Vagina (tissue), 2 donors: ENCODE results near the gene DCST1. TPM values are rescaled to one million over a fixed set of nuclear protein-coding genes. Genes with fewer than 3 reads are reported as not detected.

Experiments
- DNase-seq, 2 donors: peaks; one replicate each; pipeline ENCODE4 v3.0.0-alpha.2; 2017; ENCODE audit errors: extremely low spot score in 2 of 2
- H3K27ac ChIP-seq: fragments of 200-600 bp; sonication (generic); one replicate; pipeline ENCODE4 v1.5.1; 2019
- H3K27me3 ChIP-seq: fragments of 200-600 bp; sonication (generic); one replicate; pipeline ENCODE4 v1.5.1; 2019
- H3K36me3 ChIP-seq, 2 donors: fragments of 200-600 bp; sonication (generic); one replicate each; pipeline ENCODE4 v1.5.1; 2017 to 2019
- H3K4me1 ChIP-seq: fragments of 200-600 bp; sonication (generic); one replicate; pipeline ENCODE4 v1.5.1; 2019
- H3K4me3 ChIP-seq, 2 donors: fragments of 200-600 bp; sonication (generic); 1 replicate in 1 of 2; 2 replicates in 1 of 2; pipeline ENCODE4 v1.5.1; 2016 to 2019
- H3K9me3 ChIP-seq: fragments of 200-600 bp; sonication (generic); one replicate; pipeline ENCODE4 v1.5.1; 2019
- CTCF ChIP-seq, 3 experiments: fragments of 450-650 bp in 2 of 3; fragments of 200-600 bp in 1 of 3; sonication (generic) in 1 of 3; IDR thresholded peaks; one replicate each; pipeline ENCODE4 v1.5.1; 2017 to 2019; ENCODE audit warnings: antibody characterized with exemption in 3 of 3, mild to moderate bottlenecking in 2 of 3, moderate library complexity in 2 of 3
- POLR2A ChIP-seq, 2 donors: fragments of 450-650 bp; IDR thresholded peaks; one replicate each; pipeline ENCODE4 v1.6.1; 2017; ENCODE audit warnings: antibody characterized with exemption in 2 of 2, mild to moderate bottlenecking in 2 of 2, moderate library complexity in 2 of 2
- POLR2AphosphoS5 ChIP-seq, 2 donors: sonication (generic); formaldehyde crosslinking; IDR thresholded peaks; one replicate each; pipeline ENCODE4 v1.9.0; 2017; ENCODE audit warnings: antibody characterized with exemption in 2 of 2, mild to moderate bottlenecking in 2 of 2, low read depth in 1 of 2; ENCODE audit not compliant: insufficient read depth in 1 of 2
- intact Hi-C: fragments of 100-400 bp; cut with DNase I; formaldehyde crosslinking; loops from one replicate; pipeline ENCODE4 v1.15.1; 2023
- total RNA-seq: library from RNA; depleted of rRNA; stranded (reverse); fragments of >200 nt; gene quantifications from one replicate; pipeline ENCODE4 v1.2.3, GENCODE V29; 2016

The DCST1 gene
- total RNA-seq, 1 donor from 2014 or later: not detected

- no peak for DNase-seq
- Histone ChIP-seq H3K4me1 (peaks cover 25% of the 10 kb centered on the region), H3K4me3 (no peak overlapping the region), H3K27ac (no peak overlapping the region), H3K9me3 (no peaks in the 10 kb centered on the region), H3K27me3 (no peaks in the 10 kb centered on the region), H3K36me3 (no peaks in the 10 kb centered on the region)
- TF ChIP-seq POLR2A (IDR thresholded peaks at IDR 0.05) (no peak), CTCF (IDR thresholded peaks at IDR 0.05) (no peak), POLR2AphosphoS5 (IDR thresholded peaks at IDR 0.05; ENCODE audit: insufficient read depth in 1 of 2, low read depth in 1 of 2) (no peak)
- intact Hi-C loops: no loop called here
These were observed 11.3 kb upstream of the DCST1 start for GRCh38 chr1:155022136-155022926.

GRCh38 chr1:155022927-155023236, 10.7 kb upstream of the DCST1 start:
- no peak overlapping the region for H3K4me3 ChIP-seq
- DNase-seq: no peak
- H3K27ac ChIP-seq: no peak overlapping the region
- no peak for TF ChIP-seq POLR2AphosphoS5 (IDR thresholded peaks at IDR 0.05; ENCODE audit: insufficient read depth in 1 of 2, low read depth in 1 of 2)
- TF ChIP-seq CTCF (IDR thresholded peaks at IDR 0.05): no peak
- TF ChIP-seq POLR2A (IDR thresholded peaks at IDR 0.05): no peak
- H3K9me3 ChIP-seq: no peaks in the 10 kb centered on the region
- no peaks in the 10 kb centered on the region for H3K36me3 ChIP-seq
- no peaks in the 10 kb centered on the region for H3K27me3 ChIP-seq
- H3K4me1 ChIP-seq: peaks cover 21% of the 10 kb centered on the region
- intact Hi-C loops: no loop called here

GRCh38 chr1:155023627-155024026, 10.0 kb upstream of the DCST1 start:
- intact Hi-C loops: no loop called here
- Histone ChIP-seq H3K27me3 (no peaks in the 10 kb centered on the region), H3K36me3 (no peaks in the 10 kb centered on the region), H3K9me3 (no peaks in the 10 kb centered on the region), H3K4me3 (no peak overlapping the region), H3K27ac (no peak overlapping the region), H3K4me1 (peaks cover 14% of the 10 kb centered on the region)
- DNase-seq: no peak
- TF ChIP-seq CTCF (IDR thresholded peaks at IDR 0.05): no peak
- no peak for TF ChIP-seq POLR2AphosphoS5 (IDR thresholded peaks at IDR 0.05; ENCODE audit: insufficient read depth in 1 of 2, low read depth in 1 of 2)
- no peak for TF ChIP-seq POLR2A (IDR thresholded peaks at IDR 0.05)

GRCh38 chr1:155024315-155024714, 9.3 kb upstream of the DCST1 start:
- Histone ChIP-seq H3K4me3 (no peak overlapping the region), H3K27me3 (no peaks in the 10 kb centered on the region), H3K27ac (no peak overlapping the region), H3K36me3 (no peaks in the 10 kb centered on the region), H3K9me3 (no peaks in the 10 kb centered on the region), H3K4me1 (peaks cover 7% of the 10 kb centered on the region)
- DNase-seq: no peak
- intact Hi-C loops: no loop called here
- TF ChIP-seq POLR2A (IDR thresholded peaks at IDR 0.05) (no peak), POLR2AphosphoS5 (IDR thresholded peaks at IDR 0.05; ENCODE audit: insufficient read depth in 1 of 2, low read depth in 1 of 2) (no peak), CTCF (IDR thresholded peaks at IDR 0.05) (no peak)

GRCh38 chr1:155026154-155026553, 7.5 kb upstream of the DCST1 start:
- TF ChIP-seq POLR2AphosphoS5 (IDR thresholded peaks at IDR 0.05; ENCODE audit: insufficient read depth in 1 of 2, low read depth in 1 of 2) (no peak), POLR2A (IDR thresholded peaks at IDR 0.05) (no peak), CTCF (IDR thresholded peaks at IDR 0.05) (no peak)
- no peak for DNase-seq
- intact Hi-C loops: no loop called here
- no peaks in the 10 kb centered on the region for H3K27me3 ChIP-seq
- H3K27ac ChIP-seq: no peak overlapping the region
- H3K9me3 ChIP-seq: no peaks in the 10 kb centered on the region
- no peak overlapping the region for H3K4me3 ChIP-seq
- H3K4me1 ChIP-seq: no peaks in the 10 kb centered on the region
- no peaks in the 10 kb centered on the region for H3K36me3 ChIP-seq
